H1 (cell line): Measurements from ENCODE around the gene DGKZ. TPM values are rescaled to one million over a fixed set of nuclear protein-coding genes. Genes with fewer than 3 reads are reported as not detected.

Source experiments
- BACH1 ChIP-seq: IDR thresholded peaks from 2 replicates; pipeline ENCODE4 v1.6.1; 2012; ENCODE audit warnings: low read length, improper control_type of control experiment
- CBX5 ChIP-seq: fragments of 300-800, 300-1000 bp; sonication (generic); IDR thresholded peaks from 2 replicates; pipeline ENCODE4 v1.7.1; 2016; ENCODE audit warnings: antibody characterized with exemption, low read length, low read depth
- CHD2 ChIP-seq: IDR thresholded peaks from 2 replicates; pipeline ENCODE4 v1.6.1; 2012; ENCODE audit warnings: low read length, improper control_type of control experiment
- CHD7 ChIP-seq: fragments of 300-600 bp; sonication (generic); IDR thresholded peaks from 2 replicates; pipeline ENCODE4 v1.7.1; 2012; ENCODE audit warnings: low read length, moderate library complexity, mild to moderate bottlenecking, inconsistent platforms; ENCODE audit not compliant: insufficient replicate concordance
- HDAC2 ChIP-seq, 2 experiments: fragments of 300-600 bp in 1 of 2; sonication (generic) in 1 of 2; IDR thresholded peaks; 2 replicates each; pipeline ENCODE4 v1.6.1; 2011 to 2012; ENCODE audit warnings: low read depth in 2 of 2, low read length in 2 of 2, mild to moderate bottlenecking in 2 of 2, moderate library complexity in 2 of 2, borderline replicate concordance in 1 of 2, inconsistent platforms in 1 of 2
- KDM1A ChIP-seq: fragments of 200-600, 300-600 bp; sonication (generic); IDR thresholded peaks from 2 replicates; pipeline ENCODE4 v1.7.1; 2016; ENCODE audit warnings: mild to moderate bottlenecking, low read length, borderline replicate concordance
- NANOG ChIP-seq: IDR thresholded peaks from 2 replicates; pipeline ENCODE4 v1.6.1; 2011; ENCODE audit warnings: low read length, low read depth, mild to moderate bottlenecking, inconsistent platforms; ENCODE audit not compliant: insufficient read depth, poor library complexity, severe bottlenecking
- RBBP5 ChIP-seq: IDR thresholded peaks from 2 replicates; pipeline ENCODE4 v1.7.1; 2012; ENCODE audit warnings: low read depth, mild to moderate bottlenecking, inconsistent platforms, low read length, moderate library complexity, borderline replicate concordance
- SAP30 ChIP-seq: fragments of 300-600 bp; sonication (generic); IDR thresholded peaks from 2 replicates; pipeline ENCODE4 v1.7.1; 2012; ENCODE audit warnings: low read length, moderate library complexity, mild to moderate bottlenecking, inconsistent platforms; ENCODE audit not compliant: insufficient read depth, insufficient replicate concordance
- SRF ChIP-seq: IDR thresholded peaks from 2 replicates; pipeline ENCODE4 v1.6.1; 2011; ENCODE audit warnings: mild to moderate bottlenecking, low read depth, low read length, moderate library complexity
- TAF7 ChIP-seq: optimal IDR thresholded peaks from 2 replicates; pipeline ENCODE3; 2011; ENCODE audit warnings: low read depth, mild to moderate bottlenecking, inconsistent platforms, low read length, moderate library complexity, borderline replicate concordance
- TEAD4 ChIP-seq: IDR thresholded peaks from 2 replicates; pipeline ENCODE4 v1.6.1; 2012; ENCODE audit warnings: low read depth, low read length, inconsistent platforms, mixed read lengths
- polyA plus RNA-seq, 7 experiments: library from polyadenylated mRNA; depleted of rRNA in 3 of 7; stranded (reverse) in 5 of 7; unstranded in 2 of 7; fragments of >200 nt in 5 of 7; fragments of 200-250 nt in 2 of 7; gene quantifications; 1 replicate in 5 of 7; 2 replicates in 1 of 7; 4 replicates in 1 of 7; pipeline versions ENCODE4 v1.2.1 to v1.2.3, GENCODE V29; 2011 to 2013; ENCODE audit warnings: missing spikeins in 2 of 7, mixed read lengths in 2 of 7
- total RNA-seq: library from RNA; stranded (reverse); fragmentation: NEBNext Ultra II Directional; extraction: Animal tissue kit (Norgen Biotek cat#: 25700); gene quantifications from 2 replicates; pipeline ENCODE4 v1.2.1, GENCODE V29; 2021

DGKZ gene
- total and polyA plus RNA-seq, 2 of the 8 experiments (the other 6 are each of a cell fraction or from before 2014, with no cell fraction given): 84.4 to 184 TPM

DNA sequence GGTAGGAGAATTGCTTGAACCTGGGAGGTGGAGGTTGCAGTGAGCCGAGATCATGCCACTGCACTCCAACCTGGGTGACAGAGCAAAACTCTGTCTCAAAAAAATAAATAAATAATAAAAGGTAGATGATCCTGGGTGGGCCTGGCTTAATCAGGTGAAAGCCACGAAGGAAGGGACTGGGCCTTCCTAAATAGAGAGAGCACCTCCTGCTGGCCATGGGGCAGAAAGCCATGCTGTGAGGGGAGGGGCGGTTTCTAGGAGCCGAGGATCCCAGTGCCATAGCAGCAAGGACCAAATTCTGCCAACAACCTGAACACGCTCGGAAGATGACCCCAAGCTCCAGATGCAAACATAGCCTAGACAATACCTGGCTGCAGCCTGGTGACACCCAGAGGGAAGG, 24.5 kb upstream of the DGKZ start (continued):
- TF ChIP-seq CHD7 (no peak), HDAC2 (IDR thresholded peaks at IDR 0.05; ENCODE audit: borderline replicate concordance in 1 of 2, low read depth in 2 of 2, low read length in 2 of 2) (no peak), RBBP5 (no peak), CBX5 (no peak), TEAD4 (no peak), SRF (no peak), BACH1 (no peak), NANOG (no peak), SAP30 (no peak), TAF7 (no peak), KDM1A (peak; percentile 88), CHD2 (no peak)
